IPS-15b (cell line): ENCODE results near the gene COQ8A.

Experiments used
- H3K27me3 ChIP-seq: one replicate; pipeline ENCODE4 v1.6.1; 2013; ENCODE audit warnings: low read length; ENCODE audit not compliant: control insufficient read depth, insufficient read depth
- H3K36me3 ChIP-seq: one replicate; pipeline ENCODE4 v1.6.1; 2013; ENCODE audit warnings: low read length; ENCODE audit not compliant: control insufficient read depth, insufficient read depth
- H3K4me1 ChIP-seq: one replicate; pipeline ENCODE4 v1.6.1; 2013; ENCODE audit warnings: mild to moderate bottlenecking, low read length; ENCODE audit not compliant: control insufficient read depth, insufficient read depth
- H3K4me3 ChIP-seq: one replicate; pipeline ENCODE4 v1.5.1; 2013; ENCODE audit warnings: low read depth, low read length
- H3K9ac ChIP-seq: one replicate; pipeline ENCODE4 v1.6.1; 2013; ENCODE audit warnings: low read depth, mild to moderate bottlenecking, low read length
- H3K9me3 ChIP-seq: one replicate; pipeline ENCODE4 v1.6.1; 2013; ENCODE audit warnings: mild to moderate bottlenecking, low read length; ENCODE audit not compliant: control insufficient read depth, insufficient read depth

The COQ8A gene

DNA sequence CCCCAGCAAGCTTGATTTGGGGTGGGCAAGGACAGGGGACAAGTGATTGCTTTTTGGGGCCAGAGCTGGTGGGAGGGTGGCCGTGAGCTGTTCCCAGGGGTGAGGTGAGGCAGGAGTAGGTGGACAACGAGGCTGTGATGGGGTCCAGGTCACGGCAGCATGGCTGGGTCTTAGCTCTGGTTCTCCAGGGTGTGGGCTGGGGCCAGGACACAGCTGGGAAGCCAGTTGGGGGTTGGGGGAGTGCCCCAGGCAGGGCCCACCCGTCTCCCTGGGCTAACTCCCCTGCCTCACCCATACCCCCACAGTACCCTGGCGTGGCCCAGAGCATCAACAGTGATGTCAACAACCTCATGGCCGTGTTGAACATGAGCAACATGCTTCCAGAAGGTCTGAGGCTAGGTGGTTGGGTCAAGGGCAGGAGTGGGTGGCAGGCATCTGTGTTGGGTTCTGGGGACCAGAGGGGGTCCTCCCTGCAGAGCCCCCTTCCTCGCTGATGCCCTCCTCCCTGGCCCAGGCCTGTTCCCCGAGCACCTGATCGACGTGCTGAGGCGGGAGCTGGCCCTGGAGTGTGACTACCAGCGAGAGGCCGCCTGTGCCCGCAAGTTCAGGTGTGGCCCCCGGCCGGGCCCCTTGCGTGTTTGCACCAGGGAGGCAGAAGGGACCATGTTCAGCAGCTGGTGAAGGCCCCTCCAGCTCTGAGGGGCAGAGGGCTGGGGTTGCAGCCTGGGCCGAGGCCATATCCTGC lies 43.3 kb downstream of the COQ8A start:
- H3K27me3 ChIP-seq: no peaks in the 10 kb centered on the region
- no peak overlapping the region for H3K4me3 ChIP-seq
- H3K9me3 ChIP-seq: no peaks in the 10 kb centered on the region
- H3K9ac ChIP-seq: no peak overlapping the region
- no peaks in the 10 kb centered on the region for H3K36me3 ChIP-seq
- no peaks in the 10 kb centered on the region for H3K4me1 ChIP-seq

- H3K36me3 ChIP-seq: no peaks in the 10 kb centered on the region
- no peaks in the 10 kb centered on the region for H3K27me3 ChIP-seq
- no peaks in the 10 kb centered on the region for H3K9me3 ChIP-seq
- H3K4me3 ChIP-seq: no peak overlapping the region
- no peaks in the 10 kb centered on the region for H3K4me1 ChIP-seq
- H3K9ac ChIP-seq: no peak overlapping the region
Observed at GRCh38 chr1:226983992-226984364, 43.9 kb downstream of the COQ8A start.

DNA sequence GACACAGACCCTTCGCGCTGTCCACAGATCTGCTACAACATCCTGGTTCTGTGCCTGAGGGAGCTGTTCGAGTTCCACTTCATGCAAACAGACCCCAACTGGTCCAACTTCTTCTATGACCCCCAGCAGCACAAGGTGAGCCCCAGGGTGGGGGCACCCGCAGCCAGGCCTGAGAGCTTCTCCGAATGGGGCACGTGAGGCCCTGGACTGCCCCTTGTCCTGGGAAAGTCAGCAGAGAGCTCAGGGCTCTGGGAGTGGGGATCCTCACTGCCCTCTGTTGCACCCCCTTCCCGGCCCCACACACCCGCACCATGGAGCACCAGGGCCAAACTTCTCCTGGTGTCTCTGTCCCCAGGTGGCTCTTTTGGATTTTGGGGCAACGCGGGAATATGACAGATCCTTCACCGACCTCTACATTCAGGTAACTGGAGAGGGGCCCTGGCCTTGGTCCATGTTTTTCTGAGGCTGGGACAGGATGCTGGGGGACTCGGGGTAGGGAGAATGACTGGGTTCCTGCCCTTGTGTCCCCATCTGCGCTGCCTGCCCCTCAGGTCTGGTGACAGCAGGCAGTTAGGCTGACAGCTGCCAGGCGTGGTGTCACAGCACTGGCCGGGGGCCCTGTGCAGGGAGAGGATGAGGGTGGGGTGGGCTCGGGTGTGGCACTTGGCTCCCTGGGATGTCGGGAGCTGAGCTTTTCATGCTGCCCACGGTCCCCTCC lies 44.6 kb downstream of the COQ8A start:
- H3K9ac ChIP-seq: no peak overlapping the region
- no peak overlapping the region for H3K4me3 ChIP-seq
- H3K4me1 ChIP-seq: no peaks in the 10 kb centered on the region
- no peaks in the 10 kb centered on the region for H3K36me3 ChIP-seq
- no peaks in the 10 kb centered on the region for H3K9me3 ChIP-seq
- H3K27me3 ChIP-seq: no peaks in the 10 kb centered on the region

- no peaks in the 10 kb centered on the region for H3K9me3 ChIP-seq
- H3K9ac ChIP-seq: no peak overlapping the region
- H3K27me3 ChIP-seq: no peaks in the 10 kb centered on the region
- H3K4me1 ChIP-seq: no peaks in the 10 kb centered on the region
- no peak overlapping the region for H3K4me3 ChIP-seq
- no peaks in the 10 kb centered on the region for H3K36me3 ChIP-seq
Observed at GRCh38 chr1:226985239-226985838, 45.2 kb downstream of the COQ8A start.

DNA sequence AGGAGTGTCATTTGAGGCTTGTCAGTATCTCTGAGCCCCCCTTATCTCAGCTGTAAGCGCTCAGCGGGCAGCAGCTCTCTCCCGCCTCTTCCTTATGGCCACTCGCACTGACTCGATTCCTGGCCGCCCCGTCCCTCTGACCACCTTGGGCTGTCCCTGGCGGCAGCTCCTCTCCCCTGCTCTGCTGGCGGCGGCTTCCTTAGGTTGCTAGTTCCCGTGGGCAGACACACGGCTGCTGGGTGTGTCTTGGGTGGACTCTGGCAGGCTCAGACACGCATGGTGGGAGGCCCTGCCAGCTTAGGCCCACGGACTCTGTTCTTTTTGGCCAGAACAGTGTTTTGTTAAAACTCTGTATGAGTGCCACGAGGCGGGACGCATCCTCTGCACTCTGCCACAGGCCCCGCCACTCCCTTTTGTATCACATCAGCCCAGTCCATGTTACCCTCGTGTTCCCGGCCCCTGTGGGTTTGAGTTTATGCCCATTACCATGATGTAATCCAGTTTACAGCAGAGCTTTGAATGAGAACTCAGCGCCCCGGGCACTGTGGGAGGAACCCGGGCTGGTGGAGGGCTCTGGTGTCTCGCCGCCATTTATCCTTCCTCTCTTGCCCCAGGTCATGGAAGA lies 45.9 kb downstream of the COQ8A start:
- H3K27me3 ChIP-seq: no peaks in the 10 kb centered on the region
- H3K36me3 ChIP-seq: no peaks in the 10 kb centered on the region

DNA sequence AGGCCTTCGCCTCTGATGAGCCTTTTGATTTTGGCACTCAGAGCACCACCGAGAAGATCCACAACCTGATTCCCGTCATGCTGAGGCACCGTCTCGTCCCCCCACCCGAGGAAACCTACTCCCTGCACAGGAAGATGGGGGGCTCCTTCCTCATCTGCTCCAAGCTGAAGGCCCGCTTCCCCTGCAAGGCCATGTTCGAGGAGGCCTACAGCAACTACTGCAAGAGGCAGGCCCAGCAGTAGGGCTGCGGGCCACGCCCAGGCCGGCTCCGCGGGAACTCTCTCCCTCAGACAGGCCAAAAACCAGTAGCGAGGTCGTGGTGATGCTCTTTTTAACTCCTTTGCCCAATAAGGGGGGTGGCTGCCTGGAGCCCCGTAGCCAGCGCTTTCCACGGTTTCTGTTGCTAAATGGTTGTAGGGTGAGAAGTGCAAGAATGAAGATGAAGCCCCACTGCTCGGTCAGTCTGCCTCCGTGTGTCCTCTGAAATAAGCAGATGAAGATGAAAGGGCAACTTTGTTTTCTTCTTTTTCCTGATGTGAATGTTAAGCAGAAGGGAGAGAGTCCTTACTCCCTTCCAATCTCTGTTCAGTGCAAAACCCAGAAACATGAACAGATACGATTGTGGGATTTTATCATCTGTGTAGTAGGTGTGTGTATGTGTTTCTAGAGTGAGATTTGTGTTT lies 46.5 kb downstream of the COQ8A start:
- no peaks in the 10 kb centered on the region for H3K27me3 ChIP-seq
- H3K36me3 ChIP-seq: no peaks in the 10 kb centered on the region
- H3K9ac ChIP-seq: no peak overlapping the region
- no peak overlapping the region for H3K4me3 ChIP-seq
- H3K4me1 ChIP-seq: no peaks in the 10 kb centered on the region
- no peaks in the 10 kb centered on the region for H3K9me3 ChIP-seq

More for the DNA sequence above, 45.9 kb downstream of the COQ8A start:
- Histone ChIP-seq H3K4me3 (no peak overlapping the region), H3K9ac (no peak overlapping the region), H3K9me3 (no peaks in the 10 kb centered on the region), H3K4me1 (no peaks in the 10 kb centered on the region)

GRCh38 chr1:226987179-226987536 lies 47.1 kb downstream of the COQ8A start:
- H3K36me3 ChIP-seq: no peaks in the 10 kb centered on the region
- no peak overlapping the region for H3K4me3 ChIP-seq
- no peaks in the 10 kb centered on the region for H3K4me1 ChIP-seq
- H3K27me3 ChIP-seq: no peaks in the 10 kb centered on the region
- H3K9ac ChIP-seq: no peak overlapping the region
- no peaks in the 10 kb centered on the region for H3K9me3 ChIP-seq

- Histone ChIP-seq H3K36me3 (no peaks in the 10 kb centered on the region), H3K27me3 (no peaks in the 10 kb centered on the region), H3K9me3 (no peaks in the 10 kb centered on the region), H3K4me1 (no peaks in the 10 kb centered on the region), H3K4me3 (no peak overlapping the region), H3K9ac (no peak overlapping the region)
Observed at GRCh38 chr1:226987623-226988333, 47.7 kb downstream of the COQ8A start.

- H3K9ac ChIP-seq: no peak overlapping the region
- no peaks in the 10 kb centered on the region for H3K4me1 ChIP-seq
- no peak overlapping the region for H3K4me3 ChIP-seq
- no peaks in the 10 kb centered on the region for H3K27me3 ChIP-seq
- H3K36me3 ChIP-seq: no peaks in the 10 kb centered on the region
- no peaks in the 10 kb centered on the region for H3K9me3 ChIP-seq
Observed at GRCh38 chr1:226988334-226988666, 48.2 kb downstream of the COQ8A start.

GRCh38 chr1:226989085-226989920 lies 49.2 kb downstream of the COQ8A start:
- Histone ChIP-seq H3K9me3 (no peaks in the 10 kb centered on the region), H3K36me3 (no peaks in the 10 kb centered on the region), H3K9ac (no peak overlapping the region), H3K4me3 (no peak overlapping the region), H3K4me1 (no peaks in the 10 kb centered on the region), H3K27me3 (no peaks in the 10 kb centered on the region)
